Sigmoid colon (tissue), 7 donors: ENCODE data around the gene ADAMTS17. TPM values are rescaled to one million over a fixed set of nuclear protein-coding genes. Genes with fewer than 3 reads are reported as not detected.

ENCODE experiments used
- DNase-seq: peaks from one replicate; pipeline ENCODE4 v3.0.0-alpha.2; 2019
- H3K27ac ChIP-seq, 4 donors: fragments of 200-600 bp; sonication (generic); one replicate each; pipeline ENCODE4 v1.5.1; 2016 to 2019; ENCODE audit warnings: mild to moderate bottlenecking in 1 of 4
- H3K27me3 ChIP-seq, 3 donors: fragments of 200-600 bp; sonication (generic); one replicate each; pipeline ENCODE4 v1.5.1; 2019; ENCODE audit warnings: mild to moderate bottlenecking in 1 of 3
- H3K36me3 ChIP-seq, 4 donors: fragments of 200-600 bp; sonication (generic); one replicate each; pipeline ENCODE4 v1.5.1; 2016 to 2019
- H3K4me1 ChIP-seq, 4 donors: fragments of 200-600 bp; sonication (generic); one replicate each; pipeline ENCODE4 v1.5.1; 2017 to 2019
- H3K4me3 ChIP-seq, 4 donors: fragments of 200-600 bp; sonication (generic); one replicate each; pipeline ENCODE4 v1.5.1; 2017 to 2019; ENCODE audit warnings: mild to moderate bottlenecking in 2 of 4, moderate library complexity in 1 of 4
- H3K9me3 ChIP-seq, 4 donors: fragments of 200-600 bp in 3 of 4; sonication (generic) in 3 of 4; one replicate each; pipeline versions ENCODE4 v1.5.1 to v1.6.1; 2013 to 2019
- CTCF ChIP-seq, 4 experiments: fragments of 450-650 bp in 3 of 4; fragments of 200-600 bp in 1 of 4; IDR thresholded peaks; one replicate each; pipeline ENCODE4 v1.5.1; 2016 to 2019; ENCODE audit warnings: antibody characterized with exemption in 4 of 4, mild to moderate bottlenecking in 3 of 4, moderate library complexity in 2 of 4
- EP300 ChIP-seq, 4 donors: sonication (generic); formaldehyde crosslinking; IDR thresholded peaks; one replicate each; pipeline ENCODE4 v1.6.1; 2017; ENCODE audit warnings: antibody characterized with exemption in 4 of 4
- POLR2A ChIP-seq, 2 donors: fragments of 450-650 bp; IDR thresholded peaks; one replicate each; pipeline ENCODE4 v1.6.1; 2016; ENCODE audit warnings: antibody characterized with exemption in 2 of 2, mild to moderate bottlenecking in 2 of 2, moderate library complexity in 2 of 2
- POLR2AphosphoS5 ChIP-seq, 4 donors: sonication (generic); formaldehyde crosslinking; IDR thresholded peaks; one replicate each; pipeline ENCODE4 v1.6.1; 2017; ENCODE audit warnings: antibody characterized with exemption in 4 of 4
- WGBS, 2 donors: extraction: QIAGEN DNeasy Blood & Tissue Kit; methylation state at CpG; one replicate each; pipeline ENCODE4 v1.1.7; 2013; 5-methylcytosine and 5-hydroxymethylcytosine counted together
- intact Hi-C: fragments of 100-400 bp; cut with DNase I; formaldehyde crosslinking; loops from one replicate; pipeline ENCODE4 v1.15.1; 2023
- polyA plus RNA-seq, 3 donors: library from polyadenylated mRNA; stranded (reverse); fragments of 200-250 nt; gene quantifications; one replicate each; pipeline ENCODE4 v1.2.3, GENCODE V29; 2013
- total RNA-seq, 4 donors: library from RNA; depleted of rRNA; stranded (reverse); fragments of >200 nt; gene quantifications; one replicate each; pipeline ENCODE4 v1.1.0, GENCODE V29; 2016
- donor health status: healthy with polysubstance abuse.
- donor health status: Bipolar disorder and iron deficiency.
- donor health status: healthy.

The ADAMTS17 gene
- total and polyA plus RNA-seq, 7 donors = 0.46 to 3.6 (median 1.2) TPM

DNA sequence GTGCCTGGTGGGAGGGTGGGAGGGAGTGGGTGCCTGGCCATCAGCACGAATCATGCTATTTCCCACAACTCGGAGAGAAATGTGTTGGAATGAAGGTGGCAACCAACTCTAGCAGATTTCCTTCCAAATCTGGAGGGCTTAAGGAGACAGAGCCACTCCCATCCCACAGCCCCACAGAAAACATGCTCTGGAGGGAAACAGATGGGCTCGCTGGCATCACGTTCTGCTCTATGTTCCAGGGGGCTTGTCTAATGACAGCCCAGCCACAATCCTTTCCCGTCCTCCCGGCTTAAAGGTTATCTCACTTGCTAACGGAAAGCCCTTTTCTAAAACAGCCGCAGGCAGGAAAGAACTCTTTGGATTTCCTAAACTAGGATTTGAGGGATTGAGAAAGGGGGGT lies 65.3 kb downstream of the ADAMTS17 start:
- DNase-seq = no peak
- 62 to 85% methylated on average over 8 of the region's 8 CpGs for WGBS, 2 donors
- intact Hi-C loops = no loop called here
- Histone ChIP-seq H3K4me1 (peaks cover 0 to 12% (median 0%) of the 10 kb centered on the region in 4 donors), H3K4me3 (no peak overlapping the region), H3K9me3 (peaks cover 0 to 10% (median 0%) of the 10 kb centered on the region in 4 donors), H3K27me3 (peaks cover 0 to 3% (median 0%) of the 10 kb centered on the region in 3 donors), H3K36me3 (no peaks in the 10 kb centered on the region), H3K27ac (no peak overlapping the region)
- no peak for TF ChIP-seq POLR2AphosphoS5 (IDR thresholded peaks at IDR 0.05)
- no peak for TF ChIP-seq POLR2A (IDR thresholded peaks at IDR 0.05)
- no peak for TF ChIP-seq CTCF (IDR thresholded peaks at IDR 0.05)

DNA sequence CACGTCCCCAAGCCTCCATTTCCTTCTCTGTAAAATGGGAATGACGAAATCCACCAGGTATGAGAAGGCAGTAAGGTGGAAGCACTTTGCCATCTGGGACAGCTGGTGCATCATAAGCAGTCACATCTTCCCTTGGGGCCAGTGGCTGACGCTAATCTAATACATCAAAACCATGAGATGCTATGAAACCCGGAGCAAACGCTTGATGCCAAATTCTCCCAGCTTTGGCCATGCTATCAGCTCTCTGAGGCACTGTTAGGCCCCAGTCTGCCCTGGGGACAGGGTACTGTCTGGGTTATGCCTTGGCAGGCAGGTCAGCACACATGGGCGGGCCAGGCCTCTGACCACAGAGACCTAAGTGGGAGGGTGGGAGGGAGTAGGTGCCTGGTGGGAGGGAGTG lies 66.1 kb downstream of the ADAMTS17 start:
- no peak for TF ChIP-seq EP300 (IDR thresholded peaks at IDR 0.05)
- no peak for TF ChIP-seq POLR2AphosphoS5 (IDR thresholded peaks at IDR 0.05)
- no peak for TF ChIP-seq CTCF (IDR thresholded peaks at IDR 0.05)
- no peak for TF ChIP-seq POLR2A (IDR thresholded peaks at IDR 0.05)
- 93 to 95% methylated on average over 6 of the region's 6 CpGs for whole genome bisulfite sequencing, 2 donors
- no peak overlapping the region for H3K27ac ChIP-seq
- peaks cover 0 to 12% (median 0%) of the 10 kb centered on the region in 4 donors for H3K4me1 ChIP-seq
- peaks cover 0 to 10% (median 0%) of the 10 kb centered on the region in 4 donors for H3K9me3 ChIP-seq
- no peaks in the 10 kb centered on the region for H3K36me3 ChIP-seq
- peaks cover 0 to 3% (median 0%) of the 10 kb centered on the region in 3 donors for H3K27me3 ChIP-seq
- intact Hi-C loops = no loop called here
- H3K4me3 ChIP-seq = no peak overlapping the region
- DNase-seq = no peak

GRCh38 chr15:100269831-100270230 lies 71.9 kb downstream of the ADAMTS17 start:
- H3K27ac ChIP-seq = no peak overlapping the region
- WGBS, 2 donors = 83 to 90% methylated on average over 3 of the region's 3 CpGs
- peaks cover 0 to 10% (median 0%) of the 10 kb centered on the region in 4 donors for H3K9me3 ChIP-seq
- no peak for DNase-seq
- H3K4me1 ChIP-seq = no peaks in the 10 kb centered on the region
- H3K36me3 ChIP-seq = no peaks in the 10 kb centered on the region
- H3K27me3 ChIP-seq = no peaks in the 10 kb centered on the region
- no peak overlapping the region for H3K4me3 ChIP-seq
- TF ChIP-seq CTCF (IDR thresholded peaks at IDR 0.05) (no peak), EP300 (IDR thresholded peaks at IDR 0.05) (no peak)
- intact Hi-C loops = no loop called here

DNA sequence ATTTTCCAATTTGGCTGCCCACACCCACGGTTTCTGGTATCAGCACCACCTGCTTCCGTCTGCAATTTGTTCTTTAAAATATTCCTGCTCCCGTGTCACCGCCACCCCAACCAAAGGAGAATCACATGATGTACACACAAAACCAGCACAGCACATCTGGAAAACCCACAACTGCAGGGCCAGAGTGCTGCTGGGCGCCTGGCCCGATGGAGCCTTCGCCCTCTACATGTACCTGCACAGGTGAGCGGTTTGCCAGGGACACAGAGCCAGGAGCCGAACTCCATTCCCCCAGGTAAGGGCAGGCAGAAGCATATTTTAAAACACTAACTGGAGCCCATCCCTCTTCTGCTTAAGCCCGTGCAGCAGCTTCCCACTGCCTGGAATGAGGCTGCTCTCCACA lies 75.6 kb downstream of the ADAMTS17 start:
- TF ChIP-seq POLR2A (IDR thresholded peaks at IDR 0.05) = no peak
- no peak for TF ChIP-seq EP300 (IDR thresholded peaks at IDR 0.05)
- no peaks in the 10 kb centered on the region for H3K9me3 ChIP-seq
- 69 to 73% methylated on average over 10 of the region's 10 CpGs for WGBS, 2 donors
- no peak overlapping the region for H3K27ac ChIP-seq
- intact Hi-C loops = no loop called here
- H3K27me3 ChIP-seq = no peaks in the 10 kb centered on the region
- no peaks in the 10 kb centered on the region for H3K4me1 ChIP-seq
- no peaks in the 10 kb centered on the region for H3K36me3 ChIP-seq
- DNase-seq = no peak
- no peak overlapping the region for H3K4me3 ChIP-seq

DNA sequence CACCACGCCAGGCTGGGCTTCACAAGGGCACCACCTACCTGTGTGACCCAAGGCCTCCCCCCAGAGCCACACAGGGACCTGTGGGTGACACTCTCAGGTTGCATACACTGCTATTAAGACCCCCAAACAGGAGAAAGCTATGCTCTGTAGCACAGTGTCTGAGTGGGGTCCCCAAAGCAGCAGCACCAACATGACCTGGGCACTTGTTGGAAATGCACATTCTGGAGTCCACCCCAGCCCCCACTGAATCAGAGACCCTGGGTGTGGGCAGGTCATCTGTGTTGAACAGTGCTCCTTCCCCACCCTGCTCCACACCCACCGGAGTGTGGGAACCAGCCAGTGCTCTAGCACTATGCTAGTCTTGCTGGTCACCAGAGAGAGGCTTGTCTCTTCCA lies 76.1 kb downstream of the ADAMTS17 start:
- Histone ChIP-seq H3K4me1 (no peaks in the 10 kb centered on the region), H3K27ac (no peak overlapping the region), H3K27me3 (no peaks in the 10 kb centered on the region), H3K4me3 (no peak overlapping the region), H3K36me3 (no peaks in the 10 kb centered on the region), H3K9me3 (no peaks in the 10 kb centered on the region)
- WGBS, 2 donors = 88 to 90% methylated on average over 2 of the region's 2 CpGs
- TF ChIP-seq POLR2A (IDR thresholded peaks at IDR 0.05) (no peak), POLR2AphosphoS5 (IDR thresholded peaks at IDR 0.05) (no peak), CTCF (IDR thresholded peaks at IDR 0.05) (no peak), EP300 (IDR thresholded peaks at IDR 0.05) (no peak)
- intact Hi-C loops = no loop called here
- no peak for DNase-seq
